WI38 (cell line): ENCODE measurements around the gene FMNL1.
"Not testable (repeated sequence)": the region's sequence is repeated elsewhere in the genome, so short reads cannot be mapped to it uniquely, and the experiment has no call there.

ENCODE experiments used
- H3K4me3 ChIP-seq: 2 replicates; pipeline ENCODE4 v1.5.1; 2011; ENCODE audit warnings: low read depth, mild to moderate bottlenecking, control low read depth, low read length
- TF ChIP-seq, protein P1 (sequence below): IDR thresholded peaks from 2 replicates; pipeline ENCODE4 v1.5.1; 2012; ENCODE audit warnings: low read depth, mild to moderate bottlenecking, control low read depth, low read length

Gene FMNL1

DNA sequence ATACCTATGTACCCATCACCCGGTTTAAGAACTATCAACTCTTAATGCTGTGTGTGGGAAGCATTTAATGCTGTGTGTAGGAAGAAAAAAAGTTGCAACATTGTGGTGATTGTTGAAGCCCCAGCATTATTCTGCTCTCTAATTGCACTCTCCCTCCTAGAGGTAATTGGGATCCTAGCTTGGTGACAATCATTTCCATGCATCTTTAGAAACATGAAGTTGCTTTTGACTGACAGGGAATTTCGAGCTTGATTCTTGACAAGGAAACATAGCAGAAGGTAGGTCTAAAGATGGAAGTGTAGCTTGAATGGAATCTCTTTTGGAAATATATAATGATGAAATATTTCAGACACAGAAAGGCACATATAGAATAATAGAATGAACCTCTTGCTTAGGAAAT, 32.7 kb upstream of the FMNL1 start:
- TF ChIP-seq, protein P1, sequence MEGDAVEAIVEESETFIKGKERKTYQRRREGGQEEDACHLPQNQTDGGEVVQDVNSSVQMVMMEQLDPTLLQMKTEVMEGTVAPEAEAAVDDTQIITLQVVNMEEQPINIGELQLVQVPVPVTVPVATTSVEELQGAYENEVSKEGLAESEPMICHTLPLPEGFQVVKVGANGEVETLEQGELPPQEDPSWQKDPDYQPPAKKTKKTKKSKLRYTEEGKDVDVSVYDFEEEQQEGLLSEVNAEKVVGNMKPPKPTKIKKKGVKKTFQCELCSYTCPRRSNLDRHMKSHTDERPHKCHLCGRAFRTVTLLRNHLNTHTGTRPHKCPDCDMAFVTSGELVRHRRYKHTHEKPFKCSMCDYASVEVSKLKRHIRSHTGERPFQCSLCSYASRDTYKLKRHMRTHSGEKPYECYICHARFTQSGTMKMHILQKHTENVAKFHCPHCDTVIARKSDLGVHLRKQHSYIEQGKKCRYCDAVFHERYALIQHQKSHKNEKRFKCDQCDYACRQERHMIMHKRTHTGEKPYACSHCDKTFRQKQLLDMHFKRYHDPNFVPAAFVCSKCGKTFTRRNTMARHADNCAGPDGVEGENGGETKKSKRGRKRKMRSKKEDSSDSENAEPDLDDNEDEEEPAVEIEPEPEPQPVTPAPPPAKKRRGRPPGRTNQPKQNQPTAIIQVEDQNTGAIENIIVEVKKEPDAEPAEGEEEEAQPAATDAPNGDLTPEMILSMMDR: no peak
- H3K4me3 ChIP-seq: no peak overlapping the region

DNA sequence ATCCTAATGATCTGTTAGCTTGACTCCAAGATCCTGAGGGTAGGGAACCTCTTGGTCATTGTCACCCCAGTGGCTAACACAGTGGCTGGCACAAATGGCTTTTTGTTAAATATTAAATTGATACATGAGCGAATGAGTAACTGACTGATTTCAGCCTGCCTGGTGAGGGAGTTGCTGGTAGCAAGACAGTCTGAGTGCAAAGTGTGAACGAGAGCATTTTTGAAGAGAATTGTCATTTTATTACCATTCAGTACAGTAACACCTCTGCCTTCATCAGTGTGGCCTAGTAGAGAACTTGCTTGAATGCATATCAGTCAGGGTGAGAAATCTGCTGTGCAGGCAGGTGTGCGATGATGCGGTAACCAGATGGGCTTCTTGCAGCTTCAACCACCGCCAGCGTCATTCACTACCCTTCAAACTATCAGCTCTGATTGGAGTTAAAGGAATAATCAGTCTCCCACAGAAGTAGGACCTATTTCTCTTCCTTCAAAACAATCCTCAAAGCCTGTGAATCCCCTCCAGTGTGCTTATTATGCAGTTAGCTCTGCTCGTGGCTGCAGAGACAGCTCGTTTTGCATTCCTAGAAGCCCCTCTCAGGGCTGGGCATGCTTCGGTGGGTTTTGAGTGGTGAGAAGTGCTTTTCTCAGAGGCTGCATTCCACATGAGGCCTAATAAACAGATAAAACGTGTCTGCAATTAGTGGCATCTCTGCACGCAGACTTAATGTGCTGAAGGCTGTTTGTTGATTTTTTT, 31.0 kb upstream of the FMNL1 start:
- TF ChIP-seq, protein P1: no peak
- no peak overlapping the region for H3K4me3 ChIP-seq

DNA sequence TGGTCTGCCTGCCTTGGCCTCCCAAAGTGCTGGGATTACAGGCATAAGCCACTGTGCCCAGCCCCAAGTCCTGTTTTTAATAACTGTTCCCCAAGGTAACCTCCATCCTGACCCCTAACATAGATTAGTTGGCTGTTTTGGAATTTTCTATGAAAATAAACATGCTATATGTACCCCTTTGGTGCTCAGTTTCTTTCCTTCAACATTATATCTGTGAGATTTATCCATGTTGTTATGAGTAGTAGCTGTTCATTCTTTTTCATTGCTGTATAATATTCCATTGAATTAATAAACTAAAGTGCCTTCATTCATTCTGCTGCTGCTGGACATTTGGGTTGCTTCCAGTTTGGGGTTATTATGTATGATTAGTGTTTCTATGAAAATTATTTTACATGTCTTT, 26.3 kb upstream of the FMNL1 start:
- TF ChIP-seq, protein P1: no peak
- H3K4me3 ChIP-seq: no peak overlapping the region

DNA sequence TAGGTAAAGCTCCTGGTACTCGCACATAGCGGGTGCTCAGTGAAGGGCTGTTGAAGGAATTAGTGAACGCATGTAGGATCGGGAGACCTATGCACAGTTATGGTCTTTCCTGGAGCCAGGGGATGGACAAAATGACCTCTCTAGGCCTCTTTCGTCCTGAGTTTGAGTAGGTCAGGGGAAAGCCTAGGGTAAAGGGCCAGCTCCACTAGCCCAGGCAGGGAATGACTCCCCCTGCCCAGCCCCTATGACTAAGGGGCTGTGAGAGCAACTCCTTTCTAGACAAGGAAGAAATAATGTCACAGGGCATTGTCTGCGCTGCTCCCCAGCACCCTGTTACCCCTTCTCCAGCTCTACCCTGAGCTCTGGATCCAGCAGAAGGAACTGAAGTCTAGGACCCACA, 24.6 kb upstream of the FMNL1 start:
- H3K4me3 ChIP-seq: no peak overlapping the region
- TF ChIP-seq, protein P1: no peak

DNA sequence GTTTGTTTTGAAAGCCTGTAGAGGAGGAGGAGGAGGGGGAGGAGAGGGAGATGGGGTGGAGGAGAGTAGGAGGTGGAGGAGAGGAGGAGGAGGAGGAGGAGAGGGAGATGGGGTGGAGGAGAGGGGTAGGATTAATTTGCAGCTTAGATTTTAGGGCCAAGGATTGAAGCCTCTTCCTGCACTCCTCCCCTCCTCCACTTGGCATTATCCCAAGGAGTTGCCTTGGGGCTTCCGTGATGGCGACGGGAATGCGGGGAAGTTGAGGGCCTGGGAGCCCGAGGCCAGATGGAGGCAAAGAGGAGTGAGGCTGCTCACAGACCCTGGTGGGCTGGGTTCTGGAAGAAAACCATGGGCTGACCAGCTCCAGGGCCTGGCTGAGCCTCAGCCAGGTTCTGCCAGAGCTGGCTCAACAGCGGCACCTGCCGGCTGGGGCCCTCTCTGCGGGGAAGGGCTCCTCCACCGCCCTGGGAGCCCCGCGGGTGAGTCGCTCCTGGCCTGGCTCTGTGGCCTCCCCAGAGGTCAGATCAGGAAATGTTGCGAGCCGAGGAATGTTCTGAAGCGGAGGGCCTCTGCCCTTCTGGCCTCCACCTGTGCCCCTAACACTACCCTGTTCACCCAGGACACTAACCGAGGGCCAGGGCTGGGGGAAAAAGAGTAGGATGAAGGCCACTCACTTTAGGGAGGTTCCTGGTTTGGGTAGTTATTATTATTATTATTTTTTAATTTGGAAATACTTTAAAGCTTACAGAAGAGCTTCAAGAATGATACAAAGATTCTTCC, 23.9 kb upstream of the FMNL1 start:
- TF ChIP-seq, protein P1: peak; percentile 98
- no peak overlapping the region for H3K4me3 ChIP-seq

DNA sequence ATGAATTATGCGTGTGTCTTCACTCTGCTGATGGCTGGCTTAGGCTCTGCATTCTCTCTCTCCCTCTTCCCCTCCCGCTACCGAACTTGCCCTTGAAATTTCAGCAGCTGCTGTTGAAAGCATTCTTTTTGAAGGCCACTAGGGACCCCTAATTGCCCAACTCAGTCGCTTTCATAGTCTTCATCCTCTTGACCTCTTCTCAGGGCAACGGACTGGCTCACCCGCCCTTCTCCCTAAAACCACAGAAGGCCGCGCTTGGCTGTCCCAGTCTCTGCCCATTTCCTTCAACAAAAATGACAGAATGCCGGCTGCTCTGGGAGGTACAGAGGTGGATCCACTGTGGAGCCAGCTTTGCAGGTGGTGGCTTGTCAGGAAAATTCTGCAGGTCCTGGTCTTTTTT, 21.0 kb upstream of the FMNL1 start:
- TF ChIP-seq, protein P1: no peak
- H3K4me3 ChIP-seq: no peak overlapping the region

DNA sequence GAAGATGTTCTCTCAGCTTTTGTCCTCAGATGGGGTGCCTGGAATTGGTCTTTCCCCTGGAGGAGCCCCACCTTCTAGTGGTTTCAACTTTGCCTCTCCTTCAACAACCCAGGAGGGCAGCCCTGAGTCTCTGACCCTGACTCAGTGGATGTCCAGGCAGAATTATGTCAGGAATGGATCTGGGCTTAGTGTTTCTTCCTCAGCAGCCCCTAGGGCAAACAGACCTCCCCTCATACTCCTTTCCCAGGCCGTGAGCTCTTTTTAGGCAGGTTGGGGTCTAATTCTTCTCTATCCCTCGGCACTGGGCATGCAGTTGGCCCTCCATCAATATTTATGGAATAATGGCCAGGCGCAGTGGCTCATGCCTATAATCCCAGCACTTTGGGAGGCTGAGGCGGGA, 20.2 kb upstream of the FMNL1 start:
- H3K4me3 ChIP-seq: no peak overlapping the region
- TF ChIP-seq, protein P1: no peak

DNA sequence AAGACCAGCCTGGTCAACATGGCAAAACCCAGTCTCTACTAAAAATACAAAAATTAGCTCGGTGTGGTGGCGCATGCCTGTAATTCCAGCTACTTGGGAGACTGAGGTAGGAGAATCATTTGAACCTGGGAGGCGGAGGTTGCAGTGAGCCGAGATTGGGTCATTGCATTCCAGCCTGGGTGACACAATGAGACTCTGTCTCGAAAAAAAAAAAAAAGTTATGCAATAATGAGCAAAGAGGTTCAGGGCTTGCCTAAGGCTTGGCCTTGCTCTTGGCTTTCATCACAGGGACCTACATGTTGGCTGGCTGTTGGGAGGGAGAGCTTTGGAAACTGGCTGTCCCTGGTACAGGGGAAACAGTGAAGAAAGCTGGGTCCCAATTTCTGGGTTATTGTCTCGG, 19.8 kb upstream of the FMNL1 start:
- not testable (repeated sequence) for H3K4me3 ChIP-seq
